K562 (cell line): ENCODE data around the gene VWA7. TPM values are rescaled to one million over a fixed set of nuclear protein-coding genes. Genes with fewer than 3 reads are reported as not detected.

Experiments used
- CBFB ChIP-seq: sonication (generic); formaldehyde crosslinking; IDR thresholded peaks from 2 replicates; pipeline ENCODE4 v1.4.0; 2020; ENCODE audit warnings: mild to moderate bottlenecking, missing genetic modification reagents
- CBX2 ChIP-seq: fragments of 200-600 bp; sonication (generic); IDR thresholded peaks from one replicate; pipeline ENCODE4 v1.6.1; 2012; ENCODE audit warnings: mild to moderate bottlenecking, low read length, inconsistent platforms; ENCODE audit not compliant: insufficient read depth, poor library complexity, severe bottlenecking
- CEBPB ChIP-seq: fragments of 450-650 bp; IDR thresholded peaks from 2 replicates; pipeline ENCODE4 v1.6.1; 2016; ENCODE audit warnings: missing genetic modification characterization, missing compliant biosample characterization
- ELF4 ChIP-seq: fragments of 450-650 bp; formaldehyde crosslinking; IDR thresholded peaks from 2 replicates; pipeline ENCODE4 v1.4.0; 2022; ENCODE audit warnings: missing genetic modification characterization
- GATAD2A ChIP-seq: fragments of 450-650 bp; IDR thresholded peaks from 2 replicates; pipeline ENCODE4 v1.6.1; 2017
- JUN ChIP-seq, 2 experiments: sonication (generic) in 1 of 2; formaldehyde crosslinking in 1 of 2; IDR thresholded peaks; 2 replicates each; pipeline versions ENCODE4 v1.6.1 to v1.8.0; 2012 to 2022; ENCODE audit warnings: borderline replicate concordance in 2 of 2, mild to moderate bottlenecking in 2 of 2, improper control_type of control experiment in 1 of 2, low read depth in 1 of 2, low read length in 1 of 2, missing genetic modification reagents in 1 of 2
- NKRF ChIP-seq: fragments of 450-650 bp; IDR thresholded peaks from 2 replicates; pipeline ENCODE4 v1.6.1; 2016; ENCODE audit warnings: borderline replicate concordance
- NR2C2 ChIP-seq, 2 experiments: fragments of 200-800 bp in 1 of 2; sonication (Bioruptor generic) in 1 of 2; sonication (generic) in 1 of 2; formaldehyde crosslinking in 1 of 2; IDR thresholded peaks; 2 replicates each; pipeline versions ENCODE4 v1.6.1 to v1.8.0; 2016 to 2022; ENCODE audit warnings: mild to moderate bottlenecking in 1 of 2, missing compliant biosample characterization in 1 of 2, missing genetic modification characterization in 1 of 2, missing genetic modification reagents in 1 of 2
- PHB ChIP-seq: fragments of 250-450 bp; sonication (Bioruptor Pico); IDR thresholded peaks from 2 replicates; pipeline ENCODE4 v1.5.0; 2021
- PTRF ChIP-seq: fragments of 450-650 bp; IDR thresholded peaks from 2 replicates; pipeline ENCODE4 v1.6.1; 2016; ENCODE audit warnings: mild to moderate bottlenecking, missing genetic modification characterization, missing compliant biosample characterization
- RBM34 ChIP-seq: fragments of 200-400 bp; formaldehyde crosslinking; IDR thresholded peaks from 2 replicates; pipeline ENCODE4 v1.6.1; 2018; ENCODE audit warnings: low read length, borderline replicate concordance; ENCODE audit not compliant: insufficient read depth
- SMARCC2 ChIP-seq: fragments of 450-650 bp; IDR thresholded peaks from 2 replicates; pipeline ENCODE4 v1.6.1; 2017; ENCODE audit warnings: antibody characterized with exemption, moderate library complexity, mild to moderate bottlenecking, low read depth
- SP2 ChIP-seq: IDR thresholded peaks from 2 replicates; pipeline ENCODE4 v1.6.1; 2011; ENCODE audit warnings: mild to moderate bottlenecking, low read depth, low read length, moderate library complexity; ENCODE audit not compliant: poor library complexity, severe bottlenecking; ENCODE audit errors: extremely low read depth
- SREBF1 ChIP-seq: fragments of 150-350 bp; IDR thresholded peaks from 2 replicates; pipeline ENCODE4 v1.6.1; 2014; ENCODE audit warnings: antibody characterized with exemption, low read depth, low read length, borderline replicate concordance
- TCF7L2 ChIP-seq: fragments of 150-350 bp; IDR thresholded peaks from 2 replicates; pipeline ENCODE4 v1.6.1; 2016; ENCODE audit warnings: low read depth, mild to moderate bottlenecking, low read length, moderate library complexity
- USF2 ChIP-seq: sonication (generic); formaldehyde crosslinking; IDR thresholded peaks from 2 replicates; pipeline ENCODE4 v1.5.0; 2020; ENCODE audit warnings: missing genetic modification reagents
- WHSC1 ChIP-seq: IDR thresholded peaks from one replicate; pipeline ENCODE4 v1.6.1; 2012; ENCODE audit warnings: low read length, control low read depth, inconsistent platforms
- XRCC4 ChIP-seq: IDR thresholded peaks from one replicate; pipeline ENCODE4 v1.6.1; 2011; ENCODE audit not compliant: insufficient read depth, insufficient read length; ENCODE audit errors: extremely low read depth
- ZEB2 ChIP-seq: fragments of 450-650 bp; IDR thresholded peaks from 2 replicates; pipeline ENCODE4 v1.6.1; 2016
- ZKSCAN3 ChIP-seq: fragments of 250-450 bp; sonication (Bioruptor Pico); IDR thresholded peaks from 2 replicates; pipeline ENCODE4 v1.4.0; 2020
- ZNF384 ChIP-seq: IDR thresholded peaks from 2 replicates; pipeline ENCODE4 v1.6.1; 2012; ENCODE audit warnings: low read depth, low read length, improper control_type of control experiment
- ZNF561 ChIP-seq: fragments of 450-650 bp; formaldehyde crosslinking; conservative IDR thresholded peaks from 2 replicates; pipeline ENCODE4 v1.4.0; 2020; ENCODE audit warnings: mild to moderate bottlenecking, moderate library complexity
- ZNF707 ChIP-seq: fragments of 250-450 bp; sonication (Bioruptor Pico); conservative IDR thresholded peaks from 2 replicates; pipeline ENCODE4 v1.8.0; 2022; ENCODE audit warnings: inconsistent platforms, mild to moderate bottlenecking, moderate library complexity
- polyA plus RNA-seq, 8 experiments: library from polyadenylated mRNA; depleted of rRNA in 4 of 8; stranded (reverse) in 5 of 8; unstranded in 3 of 8; fragments of >200 nt; fragmentation: Nextera tagmentation in 2 of 8; fragmentation: Illumina TruSeq in 1 of 8; extraction: Ambion mirVana in 2 of 8; extraction: Trizol in 1 of 8; gene quantifications; 2 replicates each; pipeline versions ENCODE4 v1.2.1 to v1.2.3, GENCODE V29; 2011 to 2014; ENCODE audit warnings: inconsistent platforms in 1 of 8, missing spikeins in 1 of 8
- total RNA-seq, 7 experiments: library from RNA; depleted of rRNA in 6 of 7; stranded (reverse); fragments of >200 nt in 6 of 7; fragmentation: Illumina TruSeq in 2 of 7; extraction: Trizol in 2 of 7; gene quantifications; 2 replicates each; pipeline versions ENCODE4 v1.2.1 to v1.2.3, GENCODE V29; 2011 to 2021; ENCODE audit warnings: low replicate concordance in 1 of 7
- TF ChIP-seq, protein P1 (sequence below): fragments of 250-450 bp; sonication (Bioruptor Pico); IDR thresholded peaks from 2 replicates; pipeline ENCODE4 v1.8.0; 2021; ENCODE audit warnings: moderate library complexity, mild to moderate bottlenecking, inconsistent platforms
- TF ChIP-seq, protein P2 (sequence below): sonication (generic); formaldehyde crosslinking; IDR thresholded peaks from 2 replicates; pipeline ENCODE4 v1.8.1; 2022; ENCODE audit warnings: missing genetic modification reagents

Gene VWA7
- total and polyA plus RNA-seq, 9 of the 15 experiments (the other 6 are each of a cell fraction or from before 2014, with no cell fraction given) = 0.18 to 2.9 (median 0.95) TPM

GRCh38 chr6:31776989-31777666 lies at the start of gene VWA7 (continued):
- TF ChIP-seq, protein P1, sequence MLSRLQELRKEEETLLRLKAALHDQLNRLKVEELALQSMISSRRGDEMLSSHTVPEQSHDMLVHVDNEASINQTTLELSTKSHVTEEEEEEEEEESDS (CRISPR knock-in tag) = no peak
- TF ChIP-seq CBX2 (no peak), SREBF1 (0 out of 2 replicates have a peak, but pooled peaks have one; percentile 68), ZNF561 (CRISPR knock-in tag) (no peak), ZKSCAN3 (CRISPR knock-in tag) (no peak), NKRF (no peak), ELF4 (peak; percentile 73; the same call in 1 of the 2 replicates), PTRF (tag) (no peak), ZNF707 (CRISPR knock-in tag) (no peak), SP2 (no peak), PHB (CRISPR knock-in tag) (0 out of 2 replicates have a peak, but pooled peaks have one; percentile 66), NR2C2 (CRISPR knock-in tag; IDR thresholded peaks at IDR 0.05) (peak; percentile 68; the same call in 1 of the 2 replicates), NR2C2 (tag; IDR thresholded peaks at IDR 0.05) (peak; percentile 95), ZNF384 (peak; percentile 48; the same call in 1 of the 2 replicates), CEBPB (tag) (no peak), USF2 (no peak; the same call in 1 of the 2 replicates), JUN (IDR thresholded peaks at IDR 0.05; ENCODE audit: borderline replicate concordance, low read depth, low read length) (peak; percentile 95), JUN (CRISPR knock-in tag; IDR thresholded peaks at IDR 0.05; ENCODE audit: borderline replicate concordance) (peak; percentile 99), SMARCC2 (peak; percentile 97), CBFB (CRISPR knock-in tag) (peak; percentile 90), GATAD2A (peak; percentile 97), ZEB2 (peak; percentile 95), WHSC1 (peak; percentile 31), RBM34 (no peak), XRCC4 (no peak), TCF7L2 (peak; percentile 63)
- TF ChIP-seq, protein P2, sequence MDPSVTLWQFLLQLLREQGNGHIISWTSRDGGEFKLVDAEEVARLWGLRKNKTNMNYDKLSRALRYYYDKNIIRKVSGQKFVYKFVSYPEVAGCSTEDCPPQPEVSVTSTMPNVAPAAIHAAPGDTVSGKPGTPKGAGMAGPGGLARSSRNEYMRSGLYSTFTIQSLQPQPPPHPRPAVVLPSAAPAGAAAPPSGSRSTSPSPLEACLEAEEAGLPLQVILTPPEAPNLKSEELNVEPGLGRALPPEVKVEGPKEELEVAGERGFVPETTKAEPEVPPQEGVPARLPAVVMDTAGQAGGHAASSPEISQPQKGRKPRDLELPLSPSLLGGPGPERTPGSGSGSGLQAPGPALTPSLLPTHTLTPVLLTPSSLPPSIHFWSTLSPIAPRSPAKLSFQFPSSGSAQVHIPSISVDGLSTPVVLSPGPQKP = no peak
